Activated CD4-positive, alpha-beta T cell treated with anti-CD3 and anti-CD28 coated beads, Interleukin-2, amount 10 ng/mL, durations not matched to agents 24 days and 14 days (primary cell): ENCODE data around the gene GRIP2. TPM values are rescaled to one million over a fixed set of nuclear protein-coding genes. Genes with fewer than 3 reads are reported as not detected.

Source experiments
- total RNA-seq: library from RNA; stranded (reverse); gene quantifications from 2 replicates; pipeline ENCODE4 v1.2.3, GENCODE V29; 2022

The GRIP2 gene
- total RNA-seq, 1 donor from 2014 or later = not detected

Other genes starting within 250 kb of the GRIP2 start
- gene SLC6A6, start 137.7 kb downstream of the GRIP2 start, total RNA-seq = 53.9 and 63.7 TPM in 2 replicates
- 16.0 and 16.8 TPM in 2 replicates for gene CCDC174, start 111.4 kb upstream of the GRIP2 start, total RNA-seq
- 0.19 and 0.28 TPM in 2 replicates for gene C3orf20, start 134.8 kb upstream of the GRIP2 start, total RNA-seq